Kidney (tissue), 14 donors: Measurements from ENCODE around the gene CRIM1. TPM values are rescaled to one million over a fixed set of nuclear protein-coding genes. Genes with fewer than 3 reads are reported as not detected.

Experiments used
- DNase-seq, 5 donors: peaks; one replicate each; pipeline ENCODE4 v3.0.0-alpha.2; 2013 to 2020
- FAIRE-seq: peaks from 2 replicates; lab custom pipeline; 2012; peaks lifted over from hg19 to GRCh38; lab: Jason Lieb, UNC
- H3K27ac ChIP-seq, 2 donors: one replicate each; pipeline ENCODE4 v1.7.0; 2013; ENCODE audit warnings: low read depth in 2 of 2, low read length in 2 of 2, inconsistent platforms in 1 of 2
- H3K27me3 ChIP-seq: one replicate; pipeline ENCODE4 v1.7.1; 2013; ENCODE audit warnings: low read length, inconsistent platforms; ENCODE audit not compliant: control insufficient read depth, insufficient read depth
- H3K36me3 ChIP-seq, 3 donors: one replicate each; pipeline versions ENCODE4 v1.7.0 to v1.7.1; 2013; ENCODE audit warnings: low read length in 3 of 3, control low read depth in 1 of 3, inconsistent platforms in 1 of 3; ENCODE audit not compliant: insufficient read depth in 3 of 3, control insufficient read depth in 2 of 3
- H3K4me1 ChIP-seq, 3 donors: one replicate each; pipeline versions ENCODE4 v1.7.0 to v1.7.1; 2013; ENCODE audit warnings: low read length in 3 of 3, inconsistent platforms in 1 of 3, low read depth in 1 of 3; ENCODE audit not compliant: control insufficient read depth in 2 of 3, insufficient read depth in 2 of 3
- H3K4me3 ChIP-seq, 3 donors: one replicate each; pipeline versions ENCODE4 v1.7.0 to v1.8.1; 2013; ENCODE audit warnings: low read length in 3 of 3, control low read depth in 1 of 3, inconsistent platforms in 1 of 3
- H3K9ac ChIP-seq, 3 donors: one replicate each; pipeline versions ENCODE4 v1.7.0 to v1.7.1; 2013; ENCODE audit warnings: low read length in 3 of 3, control low read depth in 1 of 3, inconsistent platforms in 1 of 3
- H3K9me3 ChIP-seq, 3 donors: one replicate each; pipeline versions ENCODE4 v1.7.0 to v1.7.1; 2013; ENCODE audit warnings: low read length in 3 of 3, control low read depth in 1 of 3, inconsistent platforms in 1 of 3; ENCODE audit not compliant: control insufficient read depth in 2 of 3, insufficient read depth in 1 of 3
- CTCF ChIP-seq: IDR thresholded peaks from 3 replicates; pipeline ENCODE4 v1.5.1; 2012; ENCODE audit warnings: mild to moderate bottlenecking, moderate library complexity, borderline replicate concordance; ENCODE audit not compliant: insufficient read depth; ENCODE audit errors: extremely low read depth
- intact Hi-C: fragments of 100-400 bp; cut with DNase I; formaldehyde crosslinking; loops from one replicate; pipeline ENCODE4 v1.11.1; 2022
- polyA plus RNA-seq: library from polyadenylated mRNA; stranded (reverse); fragments of 350-450 nt; fragmentation: Illumina TruSeq; extraction: RNeasy Lipid Tissue Mini Kit (QIAGEN cat#74804); gene quantifications from one replicate; pipeline ENCODE4 v1.2.3, GENCODE V29; 2014; ENCODE audit warnings: low read depth, low replicate concordance; ENCODE audit not compliant: insufficient read depth
- total RNA-seq: library from RNA; stranded (reverse); fragmentation: NEBNext Ultra II Directional; extraction: Animal tissue kit (Norgen Biotek cat#: 25700); gene quantifications from one replicate; pipeline ENCODE4 v1.2.1, GENCODE V29; 2021
- donor health status: control.
- donor health status: control.
- donor health status: control.
- donor health status: control.
- donor health status: control.
- donor health status: DM: yes; HTN: yes; CAD: no.
- donor health status: Normal renal cell carcinoma (clear cell type).

CRIM1 gene
- total and polyA plus RNA-seq, 2 donors from 2014 or later, result 47.2 to 154 TPM

- peak overlapping the region in 1 of 2 donors; percentile 32 for H3K27ac ChIP-seq
- FAIRE-seq (no peak), DNase-seq (no peak)
- no peaks in the 10 kb centered on the region for H3K9me3 ChIP-seq
- H3K36me3 ChIP-seq, result peaks cover 0 to 8% (median 2%) of the 10 kb centered on the region in 3 donors
- H3K4me3 ChIP-seq, result no peak overlapping the region
- intact Hi-C loops, result no loop called here
- H3K27me3 ChIP-seq, result no peaks in the 10 kb centered on the region
- H3K4me1 ChIP-seq, result peaks cover 4 to 33% (median 18%) of the 10 kb centered on the region in 3 donors
- no peak overlapping the region for H3K9ac ChIP-seq
- TF ChIP-seq CTCF, result no peak
These were observed 132.4 kb downstream of the CRIM1 start for GRCh38 chr2:36487947-36488346.

GRCh38 chr2:36489281-36489680 is 133.7 kb downstream of the CRIM1 start:
- Histone ChIP-seq H3K4me1 (peaks cover 4 to 29% (median 15%) of the 10 kb centered on the region in 3 donors), H3K9ac (no peak overlapping the region), H3K27ac (peak overlapping the region in 1 of 2 donors; percentile 35), H3K27me3 (no peaks in the 10 kb centered on the region), H3K36me3 (no peaks in the 10 kb centered on the region), H3K4me3 (no peak overlapping the region), H3K9me3 (no peaks in the 10 kb centered on the region)
- DNase-seq (no peak), FAIRE-seq (no peak)
- no peak for TF ChIP-seq CTCF
- intact Hi-C loops, result no loop called here

GRCh38 chr2:36490749-36491148 is 135.2 kb downstream of the CRIM1 start:
- H3K9me3 ChIP-seq, result no peaks in the 10 kb centered on the region
- DNase-seq, result no peak
- H3K4me1 ChIP-seq, result peaks cover 4 to 14% (median 7%) of the 10 kb centered on the region in 3 donors
- no peak for TF ChIP-seq CTCF
- no peak overlapping the region for H3K4me3 ChIP-seq
- intact Hi-C loops, result loop anchor here (10.0 kb wide), 1 partner anchor 136 kb away; the partner anchor contains the start of gene CRIM1
- H3K27me3 ChIP-seq, result no peaks in the 10 kb centered on the region
- H3K27ac ChIP-seq, result peak overlapping the region in 1 of 2 donors; percentile 19
- no peak for FAIRE-seq
- no peak overlapping the region for H3K9ac ChIP-seq
- no peaks in the 10 kb centered on the region for H3K36me3 ChIP-seq
